ENCODE measurements around the gene OASL. TPM values are rescaled to one million over a fixed set of nuclear protein-coding genes. Genes with fewer than 3 reads are reported as not detected.
A peak's percentile ranks its signal among the peaks of the same experiment; 100 is the strongest.

OASL gene
- polyA plus RNA-seq, 3 donors = 9.9 to 14.9 (median 13.4) TPM

DNA sequence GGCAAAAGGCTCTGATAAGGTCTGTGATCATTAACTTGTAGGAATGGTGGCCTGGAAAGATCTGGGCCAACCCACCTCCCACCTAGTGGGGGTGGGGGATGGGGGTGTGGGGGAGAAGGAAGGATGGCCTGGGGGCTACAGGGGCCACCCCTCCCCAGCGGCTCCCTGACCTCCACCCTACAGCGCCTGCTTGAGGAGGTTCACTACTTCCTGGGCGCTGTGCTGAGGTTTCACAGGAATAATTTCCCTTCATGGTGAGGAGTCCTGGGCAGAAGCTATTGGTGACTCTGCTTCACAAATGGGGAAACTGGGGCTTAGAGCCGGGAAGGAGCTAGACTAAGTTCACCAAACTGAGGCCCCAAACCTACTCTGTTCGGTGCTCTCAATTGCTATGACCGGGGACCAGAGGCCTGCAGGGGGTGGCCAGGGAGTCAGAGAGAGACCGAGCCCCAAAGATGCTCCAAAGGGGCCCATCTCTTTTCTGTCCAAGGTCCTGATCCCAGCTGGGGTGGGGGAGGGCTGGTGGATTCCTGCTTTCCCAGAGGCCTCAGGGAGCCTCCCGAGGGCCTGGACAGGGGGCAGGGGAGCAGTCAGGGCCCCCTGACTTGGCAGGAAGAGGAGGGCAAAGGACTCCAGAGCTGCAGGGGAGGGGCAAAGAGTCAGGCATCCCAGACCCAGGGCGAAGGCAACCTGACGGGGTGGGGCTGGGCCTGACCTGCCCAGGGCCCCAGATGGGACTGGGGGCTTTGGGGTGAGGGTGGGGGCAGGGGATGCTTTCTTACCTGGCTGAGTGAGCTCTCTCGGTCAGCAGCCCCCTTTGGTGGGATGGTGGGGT is 59.0 kb downstream of the OASL start:
- H3K4me3 ChIP-seq (replicated peaks in 1 of 3; ENCODE audit: low read depth in 2 of 3, low read length in 3 of 3) = no peak overlapping the region
- H3K36me3 ChIP-seq (replicated peaks in 1 of 2; ENCODE audit: control insufficient read depth in 1 of 2, insufficient read depth in 2 of 2, low read length in 2 of 2) = no peaks in the 10 kb centered on the region
- no peak overlapping the region for H3K27ac ChIP-seq (ENCODE audit: low read depth in 1 of 2, low read length in 2 of 2)
- no peaks in the 10 kb centered on the region for H3K36me3 Mint-ChIP-seq
- 88% methylated on average over 9 of the region's 11 CpGs for WGBS (ENCODE audit: insufficient coverage)
- no peaks in the 10 kb centered on the region for H3K27me3 ChIP-seq (ENCODE audit: control insufficient read depth in 2 of 2, insufficient read depth in 2 of 2, low read length in 2 of 2)
- H3K9me3 Mint-ChIP-seq = no peaks in the 10 kb centered on the region
- H3K27ac Mint-ChIP-seq = peak overlapping the region in 1 of 7 donors; percentile 61
- H4K20me1 ChIP-seq (ENCODE audit: insufficient read depth, low read length) = no peaks in the 10 kb centered on the region
- intact Hi-C loops (cut with micrococcal nuclease) = loop anchor here in 1 of 2 donors (10.0 kb wide), 1 partner anchor 335 kb away; the partner anchor contains the start of gene CABP1
- no peak for DNase-seq
- no peak overlapping the region for H2AFZ ChIP-seq (ENCODE audit: insufficient read depth, low read depth, low read length, poor library complexity, severe bottlenecking)
- TF ChIP-seq, protein P1, sequence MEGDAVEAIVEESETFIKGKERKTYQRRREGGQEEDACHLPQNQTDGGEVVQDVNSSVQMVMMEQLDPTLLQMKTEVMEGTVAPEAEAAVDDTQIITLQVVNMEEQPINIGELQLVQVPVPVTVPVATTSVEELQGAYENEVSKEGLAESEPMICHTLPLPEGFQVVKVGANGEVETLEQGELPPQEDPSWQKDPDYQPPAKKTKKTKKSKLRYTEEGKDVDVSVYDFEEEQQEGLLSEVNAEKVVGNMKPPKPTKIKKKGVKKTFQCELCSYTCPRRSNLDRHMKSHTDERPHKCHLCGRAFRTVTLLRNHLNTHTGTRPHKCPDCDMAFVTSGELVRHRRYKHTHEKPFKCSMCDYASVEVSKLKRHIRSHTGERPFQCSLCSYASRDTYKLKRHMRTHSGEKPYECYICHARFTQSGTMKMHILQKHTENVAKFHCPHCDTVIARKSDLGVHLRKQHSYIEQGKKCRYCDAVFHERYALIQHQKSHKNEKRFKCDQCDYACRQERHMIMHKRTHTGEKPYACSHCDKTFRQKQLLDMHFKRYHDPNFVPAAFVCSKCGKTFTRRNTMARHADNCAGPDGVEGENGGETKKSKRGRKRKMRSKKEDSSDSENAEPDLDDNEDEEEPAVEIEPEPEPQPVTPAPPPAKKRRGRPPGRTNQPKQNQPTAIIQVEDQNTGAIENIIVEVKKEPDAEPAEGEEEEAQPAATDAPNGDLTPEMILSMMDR (IDR thresholded peaks at IDR 0.05) = no peak
- no peak overlapping the region for H3K9ac ChIP-seq (ENCODE audit: insufficient read depth, low read length, poor library complexity, severe bottlenecking)
- H3K4me1 ChIP-seq (ENCODE audit: control insufficient read depth in 1 of 2, insufficient read depth in 2 of 2, low read length in 2 of 2) = no peaks in the 10 kb centered on the region
- no peaks in the 10 kb centered on the region for H3K9me3 ChIP-seq (replicated peaks in 1 of 2; ENCODE audit: control insufficient read depth in 1 of 2, insufficient read depth in 1 of 2, low read length in 2 of 2)
- no peak overlapping the region for H3K4me2 ChIP-seq (replicated peaks; ENCODE audit: extremely low read depth, low read length, poor library complexity, severe bottlenecking)
- no peak overlapping the region for H3K4me3 Mint-ChIP-seq
- peaks cover 0 to 2% (median 0%) of the 10 kb centered on the region in 3 donors for H3K27me3 Mint-ChIP-seq (ENCODE audit: low read depth in 3 of 3)
- H3K4me1 Mint-ChIP-seq = no peaks in the 10 kb centered on the region
- H3K79me2 ChIP-seq (ENCODE audit: insufficient read depth, low read length) = no peaks in the 10 kb centered on the region

DNA sequence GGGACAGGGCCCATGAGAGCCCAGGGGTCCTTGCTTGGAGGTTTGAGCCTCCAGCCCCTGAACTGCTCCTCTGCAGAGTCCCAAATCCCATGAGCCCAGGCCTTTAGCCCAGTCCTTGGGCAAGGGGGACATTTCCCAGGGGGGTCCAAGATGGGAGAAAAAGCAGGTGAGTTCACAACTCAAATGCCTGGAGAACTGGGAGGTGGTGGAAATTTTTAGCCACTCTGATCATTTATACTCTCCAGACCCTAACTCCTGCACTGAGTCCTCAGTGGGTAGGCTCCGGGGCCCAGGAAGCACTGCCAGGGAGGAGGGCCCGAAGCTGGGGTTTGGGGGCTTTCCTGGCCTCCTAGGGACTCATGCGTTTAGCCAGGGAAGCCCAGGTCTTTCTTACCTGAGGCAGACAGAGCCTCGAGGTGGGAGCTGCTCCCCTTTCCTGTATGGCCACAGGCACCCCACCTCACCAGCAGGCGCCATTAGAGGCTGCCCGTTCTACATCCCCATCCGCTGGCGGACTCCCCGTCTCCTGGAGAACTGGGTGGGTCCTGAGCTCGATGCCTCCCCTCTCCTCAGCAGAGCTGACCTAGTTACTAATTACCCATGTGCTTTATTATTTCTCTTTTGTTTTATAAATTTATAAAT is 59.7 kb downstream of the OASL start:
- no peaks in the 10 kb centered on the region for H3K4me1 Mint-ChIP-seq
- H3K4me3 Mint-ChIP-seq = no peak overlapping the region
- Histone ChIP-seq H3K9me3 (replicated peaks in 1 of 2; ENCODE audit: control insufficient read depth in 1 of 2, insufficient read depth in 1 of 2, low read length in 2 of 2) (no peaks in the 10 kb centered on the region), H3K4me3 (replicated peaks in 1 of 3; ENCODE audit: low read depth in 2 of 3, low read length in 3 of 3) (no peak overlapping the region), H3K36me3 (replicated peaks in 1 of 2; ENCODE audit: control insufficient read depth in 1 of 2, insufficient read depth in 2 of 2, low read length in 2 of 2) (no peaks in the 10 kb centered on the region), H2AFZ (ENCODE audit: insufficient read depth, low read depth, low read length, poor library complexity, severe bottlenecking) (no peak overlapping the region), H3K9ac (ENCODE audit: insufficient read depth, low read length, poor library complexity, severe bottlenecking) (no peak overlapping the region), H3K4me2 (replicated peaks; ENCODE audit: extremely low read depth, low read length, poor library complexity, severe bottlenecking) (no peak overlapping the region), H4K20me1 (ENCODE audit: insufficient read depth, low read length) (no peaks in the 10 kb centered on the region), H3K27me3 (ENCODE audit: control insufficient read depth in 2 of 2, insufficient read depth in 2 of 2, low read length in 2 of 2) (no peaks in the 10 kb centered on the region), H3K79me2 (ENCODE audit: insufficient read depth, low read length) (no peaks in the 10 kb centered on the region), H3K4me1 (ENCODE audit: control insufficient read depth in 1 of 2, insufficient read depth in 2 of 2, low read length in 2 of 2) (no peaks in the 10 kb centered on the region), H3K27ac (ENCODE audit: low read depth in 1 of 2, low read length in 2 of 2) (no peak overlapping the region)
- 93% methylated on average over 9 of the region's 10 CpGs for WGBS (ENCODE audit: insufficient coverage)
- no peaks in the 10 kb centered on the region for H3K36me3 Mint-ChIP-seq
- DNase-seq = no peak
- TF ChIP-seq, protein P1 (IDR thresholded peaks at IDR 0.05) = no peak
- no peak overlapping the region for H3K27ac Mint-ChIP-seq
- H3K9me3 Mint-ChIP-seq = no peaks in the 10 kb centered on the region
- H3K27me3 Mint-ChIP-seq (ENCODE audit: low read depth in 3 of 3) = peaks cover 0 to 2% (median 0%) of the 10 kb centered on the region in 3 donors
- intact Hi-C loops (cut with micrococcal nuclease) = loop anchor here in 1 of 2 donors (10.0 kb wide), 1 partner anchor 335 kb away; the partner anchor contains the start of gene CABP1

Measured in CD14-positive monocyte (primary cell).